SJCRH30 (cell line): ENCODE data around the gene PLAGL2. TPM values are rescaled to one million over a fixed set of nuclear protein-coding genes. Genes with fewer than 3 reads are reported as not detected.

Experiments
- DNase-seq, 2 experiments: peaks; one replicate each; pipeline ENCODE4 v3.0.0-alpha.2; 2015 to 2020
- H3K27ac ChIP-seq: fragments of 250-450 bp; sonication (Bioruptor Pico); 2 replicates; pipeline ENCODE4 v1.5.1; 2020; ENCODE audit warnings: mild to moderate bottlenecking, moderate library complexity
- H3K27me3 ChIP-seq: fragments of 250-450 bp; sonication (Bioruptor Pico); 2 replicates; pipeline ENCODE4 v1.5.1; 2020; ENCODE audit warnings: mild to moderate bottlenecking, moderate library complexity
- H3K36me3 ChIP-seq: fragments of 250-450 bp; sonication (Bioruptor Pico); 2 replicates; pipeline ENCODE4 v1.5.1; 2020; ENCODE audit warnings: mild to moderate bottlenecking, moderate library complexity
- H3K4me1 ChIP-seq: fragments of 250-450 bp; sonication (Bioruptor Pico); 2 replicates; pipeline ENCODE4 v1.5.1; 2020; ENCODE audit warnings: mild to moderate bottlenecking, moderate library complexity
- H3K4me3 ChIP-seq: fragments of 250-450 bp; sonication (Bioruptor Pico); 2 replicates; pipeline ENCODE4 v1.5.1; 2020; ENCODE audit warnings: mild to moderate bottlenecking, moderate library complexity
- H3K9me3 ChIP-seq: fragments of 250-450 bp; sonication (Bioruptor Pico); replicated peaks from 2 replicates; pipeline ENCODE4 v1.5.1; 2020; ENCODE audit warnings: mild to moderate bottlenecking, moderate library complexity
- total RNA-seq: library from RNA; depleted of rRNA; stranded (reverse); fragments of >200 nt; shearing (Covaris generic); gene quantifications from 2 replicates; pipeline ENCODE4 v1.2.3, GENCODE V29; 2014

The PLAGL2 gene
- total RNA-seq, 1 experiment from 2014 or later = 21.5 TPM

DNA sequence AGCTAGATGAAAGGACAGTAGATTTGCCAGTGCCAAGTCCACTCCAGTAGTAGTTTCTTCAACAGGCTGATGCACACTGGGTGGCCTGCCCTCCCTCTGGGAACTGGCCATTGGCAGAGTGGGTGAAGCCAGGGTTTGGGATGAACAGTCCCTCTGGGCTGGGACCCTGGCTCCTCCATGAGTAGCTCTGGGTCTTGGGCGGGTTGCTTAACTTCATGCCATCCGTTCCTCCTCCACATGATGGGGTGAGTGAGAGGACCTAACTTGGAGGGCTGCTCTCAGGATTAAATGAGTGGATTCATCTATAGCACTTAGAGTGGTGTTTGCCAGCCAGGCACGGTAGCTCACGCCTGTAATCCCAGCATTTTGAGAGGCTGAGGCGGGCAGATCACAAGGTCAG, 47.2 kb downstream of the PLAGL2 start:
- Histone ChIP-seq H3K9me3 (no peaks in the 10 kb centered on the region), H3K27ac (no peak overlapping the region), H3K4me1 (peaks cover 6% of the 10 kb centered on the region; the same call in 1 of the 2 replicates), H3K27me3 (no peaks in the 10 kb centered on the region), H3K36me3 (peaks cover 43% of the 10 kb centered on the region), H3K4me3 (no peak overlapping the region)
- no peak for DNase-seq

DNA sequence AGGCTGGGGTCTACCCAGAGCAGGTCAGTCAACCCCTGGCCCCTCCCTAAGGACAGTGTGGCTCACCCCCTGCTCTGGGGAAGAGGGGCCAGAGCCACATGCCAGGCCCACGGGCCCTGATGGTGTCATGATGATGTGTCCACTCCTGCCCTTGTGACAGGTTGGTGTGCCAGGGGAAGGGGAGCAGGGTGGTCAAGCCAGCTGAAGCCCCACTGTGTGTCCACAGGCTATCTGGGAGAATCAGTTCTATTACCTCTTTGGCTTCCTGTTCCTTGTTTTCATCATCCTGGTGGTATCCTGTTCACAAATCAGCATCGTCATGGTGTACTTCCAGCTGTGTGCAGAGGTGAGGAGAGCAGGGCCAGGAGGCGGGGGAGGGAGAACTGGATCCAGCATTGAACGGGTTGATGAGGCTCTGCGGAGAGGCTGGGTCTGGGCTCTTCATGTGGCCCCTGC, 47.7 kb downstream of the PLAGL2 start:
- no peak for DNase-seq
- Histone ChIP-seq H3K27ac (no peak overlapping the region), H3K36me3 (peaks cover 43% of the 10 kb centered on the region), H3K4me3 (no peak overlapping the region), H3K9me3 (no peaks in the 10 kb centered on the region), H3K4me1 (peaks cover 6% of the 10 kb centered on the region; the same call in 1 of the 2 replicates), H3K27me3 (no peaks in the 10 kb centered on the region)

DNA sequence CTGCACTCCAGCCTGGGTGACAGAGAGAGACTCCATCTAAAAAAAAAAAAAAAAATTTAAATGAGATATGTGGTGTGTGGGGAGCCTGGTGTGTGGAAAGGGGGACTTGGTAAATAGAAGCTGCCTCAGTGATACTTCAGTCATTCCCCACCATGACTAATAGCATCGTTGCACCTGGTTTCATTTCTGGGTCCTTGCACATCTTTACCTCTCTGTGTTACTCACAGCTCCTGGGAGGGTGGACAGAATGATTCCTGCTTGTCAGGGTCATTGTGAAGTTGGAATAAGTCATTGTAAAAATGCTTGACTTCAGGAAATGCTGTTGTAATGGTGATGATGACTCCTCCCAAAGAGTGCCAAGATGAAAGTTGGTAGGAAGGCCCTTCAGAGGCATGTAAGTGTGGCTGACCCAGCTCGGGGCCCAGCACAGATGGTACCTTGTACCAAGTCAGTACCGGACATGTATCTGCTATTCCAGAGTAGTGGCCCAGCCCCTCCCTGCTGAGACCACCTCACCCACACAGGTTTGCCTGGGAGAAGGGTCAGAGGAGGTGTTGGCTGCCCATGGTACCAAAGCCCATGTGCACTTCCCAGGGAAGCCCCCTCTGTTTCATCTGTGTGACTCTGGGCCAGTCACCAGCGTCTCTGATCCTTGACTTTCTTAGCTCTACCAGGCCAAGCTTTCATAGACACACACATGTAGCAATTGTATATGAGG, 48.4 kb downstream of the PLAGL2 start:
- H3K27me3 ChIP-seq = no peaks in the 10 kb centered on the region
- peaks cover 6% of the 10 kb centered on the region; the same call in 1 of the 2 replicates for H3K4me1 ChIP-seq
- H3K4me3 ChIP-seq = no peak overlapping the region
- H3K27ac ChIP-seq = no peak overlapping the region
- H3K9me3 ChIP-seq = no peaks in the 10 kb centered on the region
- H3K36me3 ChIP-seq = peaks cover 43% of the 10 kb centered on the region
- no peak for DNase-seq

DNA sequence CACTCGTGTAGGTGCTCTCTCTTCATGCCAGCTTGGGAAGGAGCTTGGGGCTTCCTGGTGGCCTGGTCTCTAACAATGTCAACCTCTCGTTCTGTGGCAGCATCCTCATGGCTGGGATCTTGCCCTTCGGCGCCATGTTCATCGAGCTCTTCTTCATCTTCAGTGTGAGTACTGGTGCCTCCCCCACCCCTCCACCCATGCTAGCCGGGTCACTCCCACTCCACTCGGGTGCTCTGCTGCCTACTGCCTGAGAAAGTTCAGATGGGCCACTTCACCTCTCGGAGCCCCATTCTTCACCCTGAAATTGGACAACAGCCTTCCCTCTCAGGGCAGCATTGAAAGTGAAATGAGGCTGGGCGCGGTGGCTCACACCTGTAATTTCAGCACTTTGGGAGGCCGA, 49.2 kb downstream of the PLAGL2 start:
- no peak for DNase-seq
- Histone ChIP-seq H3K4me3 (no peak overlapping the region), H3K27ac (no peak overlapping the region), H3K9me3 (no peaks in the 10 kb centered on the region), H3K36me3 (peaks cover 48% of the 10 kb centered on the region), H3K27me3 (no peaks in the 10 kb centered on the region), H3K4me1 (peaks cover 6% of the 10 kb centered on the region; the same call in 1 of the 2 replicates)

DNA sequence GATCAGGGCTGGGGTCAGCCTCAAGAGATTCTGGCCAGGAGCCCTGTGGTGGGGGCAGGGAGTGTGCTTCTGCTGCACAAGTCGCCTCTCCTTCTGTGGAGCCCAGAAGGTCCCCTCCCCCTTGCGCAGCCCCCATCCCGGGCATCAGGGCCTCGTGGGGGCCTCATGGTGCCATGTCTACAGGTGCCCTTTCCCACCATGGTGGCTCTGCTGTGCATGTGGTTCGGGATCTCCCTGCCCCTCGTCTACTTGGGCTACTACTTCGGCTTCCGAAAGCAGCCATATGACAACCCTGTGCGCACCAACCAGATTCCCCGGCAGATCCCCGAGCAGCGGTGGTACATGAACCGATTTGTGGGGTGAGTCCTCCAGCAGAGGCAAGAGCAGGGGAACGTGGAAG, 49.9 kb downstream of the PLAGL2 start:
- H3K36me3 ChIP-seq = peaks cover 50% of the 10 kb centered on the region
- H3K4me3 ChIP-seq = no peak overlapping the region
- H3K27ac ChIP-seq = no peak overlapping the region
- no peaks in the 10 kb centered on the region for H3K27me3 ChIP-seq
- H3K4me1 ChIP-seq = peaks cover 6% of the 10 kb centered on the region; the same call in 1 of the 2 replicates
- no peaks in the 10 kb centered on the region for H3K9me3 ChIP-seq
- no peak for DNase-seq

DNA sequence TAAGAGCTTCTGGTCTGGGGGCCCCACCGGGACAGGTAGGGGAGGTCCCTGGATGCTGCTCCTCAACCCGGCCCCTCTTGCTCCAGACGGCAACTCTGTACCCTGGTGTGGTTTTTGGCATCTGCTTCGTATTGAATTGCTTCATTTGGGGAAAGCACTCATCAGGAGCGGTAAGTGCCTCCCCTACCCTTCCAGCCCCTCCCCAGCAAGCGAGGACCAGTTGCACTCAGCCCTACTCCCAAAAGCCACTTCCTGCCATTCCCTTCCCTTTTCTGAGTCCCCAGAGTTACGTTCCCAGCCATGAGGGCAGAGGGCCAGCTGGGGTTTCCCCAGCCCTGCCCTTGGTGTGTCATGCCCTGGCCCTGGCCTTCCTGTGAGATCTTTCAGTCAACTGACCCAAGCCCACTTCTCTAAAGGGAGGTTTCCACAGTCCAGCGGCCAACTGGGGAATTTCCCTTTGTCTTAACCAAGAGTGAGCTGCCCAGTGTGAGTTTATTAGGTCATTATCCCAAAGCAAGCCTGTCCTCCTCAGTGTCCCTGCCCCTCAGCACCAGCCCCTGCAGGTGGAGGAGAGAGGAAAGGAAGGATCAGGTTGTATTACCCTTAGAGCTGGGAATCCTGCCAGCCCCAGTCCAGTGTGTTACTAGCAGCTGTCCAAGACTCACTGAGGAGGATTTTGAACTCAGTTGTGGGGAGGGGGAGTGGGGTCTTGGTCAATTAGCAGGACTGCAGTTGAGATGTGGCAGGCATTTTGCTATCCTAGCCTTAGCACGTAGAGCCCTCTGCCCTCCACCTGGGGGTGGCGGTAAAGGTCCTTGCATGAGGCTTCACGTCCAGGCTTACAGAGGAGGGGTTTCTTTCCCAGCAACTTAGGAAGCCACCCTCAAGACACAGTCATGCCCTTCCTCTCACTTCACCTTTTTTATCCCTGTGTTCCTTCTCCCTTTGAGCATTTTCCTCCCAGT, 52.2 kb downstream of the PLAGL2 start:
- H3K9me3 ChIP-seq = no peaks in the 10 kb centered on the region
- H3K4me1 ChIP-seq = peaks cover 6% of the 10 kb centered on the region; the same call in 1 of the 2 replicates
- H3K27me3 ChIP-seq = no peaks in the 10 kb centered on the region
- no peak overlapping the region for H3K4me3 ChIP-seq
- no peak overlapping the region for H3K27ac ChIP-seq
- peaks cover 38% of the 10 kb centered on the region for H3K36me3 ChIP-seq
- DNase-seq = peak; percentile 63 to 66

DNA sequence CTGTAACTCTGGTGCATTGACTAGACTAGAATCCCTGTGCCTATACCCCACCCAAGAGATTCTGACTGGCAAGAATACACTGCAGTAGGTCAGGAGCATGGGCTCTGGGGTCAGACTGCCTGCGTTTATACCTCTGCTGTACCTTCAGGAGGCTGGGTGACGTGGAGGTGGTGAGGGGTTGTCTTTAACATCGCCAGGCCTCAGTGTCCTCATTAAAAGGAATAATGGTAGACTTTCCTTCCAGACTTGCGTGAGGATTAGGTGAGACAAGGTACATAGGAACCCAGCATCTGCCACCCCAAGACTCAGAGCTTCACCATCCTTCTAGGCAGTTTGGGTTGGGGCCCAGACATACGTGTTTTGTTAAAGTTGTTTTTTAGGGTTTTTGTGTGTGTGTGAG, 53.8 kb downstream of the PLAGL2 start:
- no peaks in the 10 kb centered on the region for H3K27me3 ChIP-seq
- no peaks in the 10 kb centered on the region for H3K9me3 ChIP-seq
- DNase-seq = no peak
- H3K27ac ChIP-seq = no peak overlapping the region
- H3K4me3 ChIP-seq = no peak overlapping the region
- H3K36me3 ChIP-seq = peaks cover 36% of the 10 kb centered on the region
- peaks cover 6% of the 10 kb centered on the region; the same call in 1 of the 2 replicates for H3K4me1 ChIP-seq

DNA sequence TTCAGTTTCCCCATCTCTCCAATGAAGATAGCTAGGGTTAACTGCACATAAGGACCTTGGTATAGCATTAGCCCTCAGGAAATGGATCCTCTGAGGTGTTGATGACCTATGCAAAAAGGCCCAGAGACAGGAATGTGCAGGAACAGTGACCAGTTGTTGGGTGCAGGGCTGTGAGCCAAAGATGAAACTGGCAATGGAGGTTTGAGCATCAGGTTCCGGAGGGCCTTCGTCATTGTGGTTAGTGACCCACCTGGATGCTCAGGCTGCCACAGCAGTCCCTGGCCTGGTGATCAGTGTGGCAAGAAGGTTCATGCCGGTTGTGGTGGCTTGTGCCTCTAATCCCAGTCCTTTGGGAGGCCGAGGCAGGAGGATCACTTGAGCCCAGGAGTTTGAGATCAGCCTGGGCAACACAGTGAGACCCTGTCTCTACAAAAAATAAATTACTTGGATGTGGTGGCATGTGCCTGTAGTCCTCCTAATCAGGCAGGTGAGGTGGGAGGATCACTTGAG, 54.3 kb downstream of the PLAGL2 start:
- no peak overlapping the region for H3K4me3 ChIP-seq
- no peaks in the 10 kb centered on the region for H3K9me3 ChIP-seq
- no peaks in the 10 kb centered on the region for H3K27me3 ChIP-seq
- peaks cover 35% of the 10 kb centered on the region for H3K36me3 ChIP-seq
- DNase-seq = no peak
- peaks cover 6% of the 10 kb centered on the region; the same call in 1 of the 2 replicates for H3K4me1 ChIP-seq
- H3K27ac ChIP-seq = no peak overlapping the region

DNA sequence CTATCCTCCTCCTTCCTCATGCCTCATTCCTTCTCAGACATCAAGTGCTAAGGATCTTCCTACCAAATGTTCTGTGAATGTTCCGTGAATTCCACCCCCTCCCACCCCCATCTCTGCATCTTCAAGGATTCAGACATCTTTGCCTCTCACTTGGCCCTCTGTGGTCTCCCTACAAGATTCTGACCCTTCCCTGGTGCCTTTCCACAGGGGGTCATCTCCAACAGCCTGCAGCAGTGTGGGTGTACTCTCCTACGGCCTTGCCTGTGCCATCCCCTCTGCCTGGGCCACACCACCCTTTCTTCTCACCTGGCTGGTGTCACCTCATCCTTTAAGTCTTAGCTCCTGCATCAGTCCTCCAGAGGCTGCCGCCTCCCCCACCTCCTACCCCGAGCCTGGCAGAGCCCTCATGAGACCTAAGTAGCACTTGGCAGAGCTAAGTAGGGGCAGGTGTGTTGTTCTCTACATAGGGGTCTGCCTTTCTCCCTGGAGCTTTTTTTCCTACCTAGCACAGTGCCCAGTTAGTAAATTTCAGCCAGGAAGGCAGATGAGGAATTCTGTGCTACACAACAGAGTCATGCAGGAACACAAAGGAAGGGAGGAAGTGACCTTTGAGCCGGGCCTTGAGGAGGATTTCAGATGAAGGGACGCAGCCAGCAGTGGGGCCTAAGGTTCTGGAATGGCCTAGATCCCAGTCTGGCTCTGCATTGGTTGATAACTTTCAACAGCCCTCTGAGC, 55.0 kb downstream of the PLAGL2 start:
- no peaks in the 10 kb centered on the region for H3K9me3 ChIP-seq
- peaks cover 6% of the 10 kb centered on the region; the same call in 1 of the 2 replicates for H3K4me1 ChIP-seq
- H3K36me3 ChIP-seq = peaks cover 37% of the 10 kb centered on the region
- no peak overlapping the region for H3K4me3 ChIP-seq
- DNase-seq = no peak
- H3K27me3 ChIP-seq = no peaks in the 10 kb centered on the region
- H3K27ac ChIP-seq = no peak overlapping the region

DNA sequence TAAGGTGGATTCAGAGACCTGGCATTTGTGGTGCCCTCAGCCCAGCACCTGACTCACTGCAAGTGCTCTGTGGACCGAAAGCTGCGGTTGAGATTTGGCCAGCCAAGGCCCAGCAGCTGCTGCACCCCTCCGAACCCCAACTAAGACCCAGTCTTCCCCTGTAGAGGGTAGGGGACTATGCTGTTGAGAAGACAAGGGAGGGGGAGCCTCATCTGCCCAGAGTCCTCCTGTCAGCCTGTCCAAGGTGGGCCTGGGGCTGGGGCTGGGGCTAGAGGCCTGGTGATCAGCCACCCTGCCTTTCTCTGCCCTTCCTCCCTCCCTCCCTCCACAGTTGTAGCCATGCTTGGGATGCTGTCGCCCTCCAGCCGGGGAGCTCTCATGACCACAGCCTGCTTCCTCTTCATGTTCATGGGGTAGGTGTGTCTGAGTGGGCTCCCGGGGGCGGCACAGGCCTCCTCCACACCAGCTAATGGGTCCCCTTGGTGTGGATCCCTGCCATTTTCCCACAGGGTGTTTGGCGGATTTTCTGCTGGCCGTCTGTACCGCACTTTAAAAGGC, 57.2 kb downstream of the PLAGL2 start:
- H3K27me3 ChIP-seq = no peaks in the 10 kb centered on the region
- no peak overlapping the region for H3K27ac ChIP-seq
- peaks cover 52% of the 10 kb centered on the region for H3K36me3 ChIP-seq
- peaks cover 1% of the 10 kb centered on the region; the same call in 1 of the 2 replicates for H3K4me1 ChIP-seq
- no peak for DNase-seq
- H3K9me3 ChIP-seq = no peaks in the 10 kb centered on the region
- no peak overlapping the region for H3K4me3 ChIP-seq

DNA sequence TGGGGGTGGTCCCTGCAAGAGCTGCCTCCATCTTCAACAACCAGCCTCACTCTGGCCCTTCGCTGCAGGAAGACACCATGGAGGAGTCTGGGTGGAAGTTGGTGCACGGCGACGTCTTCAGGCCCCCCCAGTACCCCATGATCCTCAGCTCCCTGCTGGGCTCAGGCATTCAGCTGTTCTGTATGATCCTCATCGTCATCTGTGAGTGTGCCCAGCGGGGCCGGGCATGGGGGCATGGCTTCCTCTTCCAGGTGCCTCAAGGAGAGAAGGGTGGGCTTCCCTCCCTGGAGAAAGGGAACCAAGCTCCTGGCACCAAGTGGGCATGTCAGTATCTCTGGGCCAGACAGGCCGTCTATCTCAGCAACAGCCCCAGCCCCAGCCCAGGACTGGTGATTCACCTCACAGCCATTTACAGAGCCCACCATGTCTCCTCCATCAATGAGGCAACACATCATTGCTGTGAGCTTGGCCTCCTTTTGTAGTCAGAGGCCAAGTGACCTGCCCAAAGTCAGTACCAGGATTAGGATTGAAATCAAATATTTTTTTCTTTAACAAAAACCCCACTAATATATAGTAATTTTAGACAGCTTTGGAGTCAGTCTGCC, 57.9 kb downstream of the PLAGL2 start:
- H3K36me3 ChIP-seq = peaks cover 58% of the 10 kb centered on the region
- no peaks in the 10 kb centered on the region for H3K4me1 ChIP-seq
- no peak overlapping the region for H3K27ac ChIP-seq
- no peak for DNase-seq
- H3K4me3 ChIP-seq = no peak overlapping the region
- no peaks in the 10 kb centered on the region for H3K27me3 ChIP-seq
- no peaks in the 10 kb centered on the region for H3K9me3 ChIP-seq

DNA sequence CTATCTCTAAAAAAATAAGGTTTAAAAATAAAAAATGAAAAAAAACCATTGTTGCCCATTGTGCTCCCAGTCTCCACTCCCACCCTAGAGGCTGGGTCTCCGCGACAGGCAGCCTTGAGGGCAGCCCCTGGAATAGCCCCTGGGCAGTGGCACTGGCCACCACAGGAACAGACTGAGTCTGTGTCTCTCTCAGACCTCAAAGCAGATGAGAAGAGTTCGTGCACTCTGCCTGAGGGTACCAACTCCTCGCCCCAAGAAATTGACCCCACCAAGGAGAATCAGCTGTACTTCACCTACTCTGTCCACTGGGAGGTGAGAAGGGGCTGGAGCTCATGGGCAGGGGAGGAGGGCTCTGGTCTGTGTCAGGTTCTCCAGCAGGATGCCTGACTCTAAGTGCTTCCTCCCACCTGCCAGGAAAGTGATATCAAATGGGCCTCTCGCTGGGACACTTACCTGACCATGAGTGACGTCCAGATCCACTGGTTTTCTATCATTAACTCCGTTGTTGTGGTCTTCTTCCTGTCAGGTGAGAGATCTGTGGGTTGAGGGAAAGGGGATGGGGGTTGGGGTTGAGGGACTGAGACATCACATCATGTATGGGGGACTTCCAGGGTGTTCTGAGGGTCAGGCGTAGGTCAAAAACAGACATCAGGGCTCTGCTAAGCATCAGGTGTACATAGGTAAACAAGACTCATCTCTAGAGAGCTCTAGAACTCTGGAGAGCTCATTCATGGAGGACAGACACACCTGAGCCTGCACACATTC, 62.5 kb downstream of the PLAGL2 start:
- Histone ChIP-seq H3K27me3 (no peaks in the 10 kb centered on the region), H3K9me3 (no peaks in the 10 kb centered on the region), H3K4me1 (no peaks in the 10 kb centered on the region), H3K36me3 (peaks cover 70% of the 10 kb centered on the region), H3K4me3 (no peak overlapping the region), H3K27ac (no peak overlapping the region)
- no peak for DNase-seq

DNA sequence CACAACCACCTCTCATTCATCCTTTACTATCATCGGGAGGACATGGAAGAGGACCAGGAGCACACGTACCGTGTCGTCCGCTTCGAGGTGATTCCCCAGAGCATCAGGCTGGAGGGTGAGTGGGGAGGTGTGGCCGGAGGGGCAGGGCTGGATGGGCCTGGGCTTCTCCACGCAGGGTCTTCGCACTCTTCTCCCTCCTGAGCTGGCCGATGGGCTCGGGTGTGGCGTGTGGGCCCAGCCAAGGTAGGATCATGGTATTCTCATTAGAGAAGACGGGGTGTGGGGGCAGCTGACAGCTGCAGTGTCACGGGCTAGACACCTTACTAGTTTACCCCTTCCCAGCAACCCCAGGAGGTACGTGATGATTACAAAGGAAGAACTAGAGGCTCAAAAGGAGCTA, 64.6 kb downstream of the PLAGL2 start:
- Histone ChIP-seq H3K36me3 (peaks cover 64% of the 10 kb centered on the region), H3K4me3 (no peak overlapping the region), H3K4me1 (no peaks in the 10 kb centered on the region), H3K27ac (no peak overlapping the region), H3K9me3 (no peaks in the 10 kb centered on the region), H3K27me3 (no peaks in the 10 kb centered on the region)
- no peak for DNase-seq
